Measurements from ENCODE around the gene MMGT1.

The MMGT1 gene

GRCh38 chrX:135973548-135974278, at the start of gene MMGT1:
Gene MMGT1 (minus strand): TSS chrX:135973988. CDS start chrX:135973675, 313 bp downstream.
- DNase-seq (ENCODE audit: low read depth), result peak; percentile 79
- peak within 1 kb of the TSS; percentile 69 for H3K4me3 ChIP-seq (ENCODE audit: control insufficient read depth, low read depth, low read length)
- TF ChIP-seq CTCF (conservative IDR thresholded peaks at IDR 0.05; ENCODE audit: control insufficient read depth, insufficient read depth, low read depth, low read length), result no peak

GRCh38 chrX:136021903-136022302, 48.1 kb upstream of the MMGT1 start:
- TF ChIP-seq CTCF (conservative IDR thresholded peaks at IDR 0.05; ENCODE audit: control insufficient read depth, insufficient read depth, low read depth, low read length), result no peak
- no peak overlapping the region for H3K4me3 ChIP-seq (ENCODE audit: control insufficient read depth, low read depth, low read length)
- no peak for DNase-seq (ENCODE audit: low read depth)

- TF ChIP-seq CTCF (conservative IDR thresholded peaks at IDR 0.05; ENCODE audit: control insufficient read depth, insufficient read depth, low read depth, low read length), result no peak
- no peak overlapping the region for H3K4me3 ChIP-seq (ENCODE audit: control insufficient read depth, low read depth, low read length)
- DNase-seq (ENCODE audit: low read depth), result no peak
Observed at GRCh38 chrX:136021160-136021559, 47.4 kb upstream of the MMGT1 start.

- TF ChIP-seq CTCF (conservative IDR thresholded peaks at IDR 0.05; ENCODE audit: control insufficient read depth, insufficient read depth, low read depth, low read length), result no peak
- DNase-seq (ENCODE audit: low read depth), result no peak
- H3K4me3 ChIP-seq (ENCODE audit: control insufficient read depth, low read depth, low read length), result no peak overlapping the region
Observed at GRCh38 chrX:136019226-136019625, 45.4 kb upstream of the MMGT1 start.

GRCh38 chrX:136016881-136017280, 43.1 kb upstream of the MMGT1 start:
- H3K4me3 ChIP-seq (ENCODE audit: control insufficient read depth, low read depth, low read length), result no peak overlapping the region
- no peak for TF ChIP-seq CTCF (conservative IDR thresholded peaks at IDR 0.05; ENCODE audit: control insufficient read depth, insufficient read depth, low read depth, low read length)
- DNase-seq (ENCODE audit: low read depth), result no peak

- no peak for TF ChIP-seq CTCF (conservative IDR thresholded peaks at IDR 0.05; ENCODE audit: control insufficient read depth, insufficient read depth, low read depth, low read length)
- no peak for DNase-seq (ENCODE audit: low read depth)
Observed at GRCh38 chrX:136015016-136015415, 41.2 kb upstream of the MMGT1 start.

More at GRCh38 chrX:136015016-136015415, 41.2 kb upstream of the MMGT1 start:
- no peak overlapping the region for H3K4me3 ChIP-seq (ENCODE audit: control insufficient read depth, low read depth, low read length)
